GM21423 (cell line): ENCODE measurements around the gene EVX2.

ENCODE experiments used
- ATAC-seq: cut with Tn5 transposase; IDR thresholded peaks from one replicate; pipeline ENCODE4 v1.9.1; 2021; ENCODE audit warnings: mild to moderate bottlenecking, moderate library complexity; ENCODE audit not compliant: unreplicated experiment

EVX2 gene

GRCh38 chr2:176067589-176068418, 16.0 kb downstream of the EVX2 start:
- no peak for ATAC-seq

GRCh38 chr2:176066645-176067588, 16.8 kb downstream of the EVX2 start:
- ATAC-seq, result no peak

GRCh38 chr2:176063958-176064357, 19.8 kb downstream of the EVX2 start:
- no peak for ATAC-seq

DNA sequence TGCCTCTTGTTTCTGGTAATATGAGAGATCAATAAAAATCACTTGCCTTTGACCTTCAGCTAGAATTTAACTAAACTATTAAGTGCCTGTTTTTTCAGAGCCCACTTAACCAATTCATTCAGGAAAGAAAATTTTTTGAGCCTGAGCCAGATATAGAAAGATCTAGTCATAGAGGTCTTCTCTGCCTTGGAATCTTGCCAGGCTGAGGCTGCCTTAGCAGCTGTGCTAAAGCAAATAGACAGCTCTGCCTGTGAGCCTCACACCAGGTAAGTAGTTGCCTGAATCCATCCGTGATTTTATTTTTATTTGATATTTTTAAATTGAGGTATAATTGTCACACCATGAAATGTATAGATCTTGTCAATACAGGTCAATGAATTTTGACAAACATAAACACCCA, 27.4 kb downstream of the EVX2 start:
- ATAC-seq, result no peak

DNA sequence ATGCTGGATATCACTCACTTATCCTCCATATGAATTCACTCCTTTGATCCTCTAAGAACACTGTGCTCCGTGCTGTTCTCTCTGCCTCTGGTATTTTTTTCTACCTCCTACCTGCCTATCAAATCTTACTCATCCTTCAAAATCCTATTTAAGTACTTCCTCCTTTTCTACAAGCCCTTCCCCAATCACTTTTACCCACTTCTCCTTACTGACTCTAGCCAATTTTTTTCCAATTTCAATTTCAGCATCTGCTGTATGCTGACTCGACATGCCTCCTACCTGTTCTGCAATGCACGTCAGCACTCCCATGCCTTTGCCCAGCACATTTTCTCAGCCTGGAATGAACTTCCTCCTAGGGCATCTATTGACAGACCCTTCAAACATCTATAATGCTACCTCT, 44.4 kb downstream of the EVX2 start:
- no peak for ATAC-seq

DNA sequence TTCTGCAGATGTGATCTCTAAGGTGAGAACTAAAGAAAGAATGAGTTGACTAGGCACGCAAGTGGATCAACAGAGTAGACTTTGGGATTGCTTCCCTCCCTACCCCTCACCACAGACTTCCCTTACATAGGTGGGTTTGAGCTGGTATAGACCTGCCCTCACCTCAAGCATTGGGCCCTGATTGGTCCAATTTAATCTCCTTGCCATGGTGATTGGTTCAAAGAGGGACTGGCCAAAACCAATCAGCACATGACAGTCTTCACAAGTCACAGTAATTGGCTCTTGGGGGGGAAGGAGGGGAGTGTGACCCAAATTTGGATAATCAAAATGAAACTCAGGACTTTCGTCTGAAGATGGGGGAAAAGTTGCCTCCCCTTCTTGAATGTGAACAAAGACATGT, 45.1 kb downstream of the EVX2 start:
- no peak for ATAC-seq

- no peak for ATAC-seq
Observed at GRCh38 chr2:176035013-176035691, 48.6 kb downstream of the EVX2 start.

DNA sequence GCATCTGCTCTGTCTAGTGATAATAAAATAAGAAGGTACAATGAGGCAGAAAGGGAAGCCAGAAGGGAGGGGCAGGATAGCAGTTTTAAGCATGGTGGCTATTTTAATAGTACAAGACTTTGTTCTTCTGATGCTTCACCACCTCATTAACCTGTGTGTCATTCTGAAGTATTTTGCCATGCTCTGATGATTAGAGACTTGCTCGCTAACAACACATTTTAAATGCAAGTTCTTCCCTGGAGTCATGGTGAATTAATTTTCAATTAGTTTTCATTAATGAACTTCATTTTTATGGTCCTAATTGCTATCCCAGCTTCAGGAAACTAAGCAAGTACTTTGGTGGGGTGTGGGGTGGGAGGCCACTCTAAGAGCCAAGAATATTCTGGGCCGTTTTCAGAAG, 56.0 kb downstream of the EVX2 start:
- no peak for ATAC-seq
